RWPE1 (cell line): ENCODE measurements around the gene HDAC4.

ENCODE experiments used
- CTCF ChIA-PET: fragments of 350-600 bp; sonication (Branson Sonifier 250); formaldehyde crosslinking; extraction: SDS; loops from one replicate; lab custom pipeline; 2021; lab: Yijun Ruan, JAX
- POLR2A ChIA-PET: fragments of 400-600 bp; formaldehyde crosslinking; extraction: SDS; loops from one replicate; lab custom pipeline; 2020; ENCODE audit warnings: antibody characterized with exemption; ENCODE audit not compliant: low non-redundant PET; lab: Yijun Ruan, JAX
- DNase-seq: peaks from one replicate; pipeline ENCODE4 v3.0.0; 2012; ENCODE audit warnings: low spot score
- H3K27ac ChIP-seq: fragments of 450-650 bp; 2 replicates; pipeline ENCODE4 v1.5.1; 2017
- CTCF ChIP-seq: fragments of 450-650 bp; conservative IDR thresholded peaks from 2 replicates; pipeline ENCODE4 v1.5.1; 2017; ENCODE audit warnings: low read depth, mild to moderate bottlenecking

Gene HDAC4

DNA sequence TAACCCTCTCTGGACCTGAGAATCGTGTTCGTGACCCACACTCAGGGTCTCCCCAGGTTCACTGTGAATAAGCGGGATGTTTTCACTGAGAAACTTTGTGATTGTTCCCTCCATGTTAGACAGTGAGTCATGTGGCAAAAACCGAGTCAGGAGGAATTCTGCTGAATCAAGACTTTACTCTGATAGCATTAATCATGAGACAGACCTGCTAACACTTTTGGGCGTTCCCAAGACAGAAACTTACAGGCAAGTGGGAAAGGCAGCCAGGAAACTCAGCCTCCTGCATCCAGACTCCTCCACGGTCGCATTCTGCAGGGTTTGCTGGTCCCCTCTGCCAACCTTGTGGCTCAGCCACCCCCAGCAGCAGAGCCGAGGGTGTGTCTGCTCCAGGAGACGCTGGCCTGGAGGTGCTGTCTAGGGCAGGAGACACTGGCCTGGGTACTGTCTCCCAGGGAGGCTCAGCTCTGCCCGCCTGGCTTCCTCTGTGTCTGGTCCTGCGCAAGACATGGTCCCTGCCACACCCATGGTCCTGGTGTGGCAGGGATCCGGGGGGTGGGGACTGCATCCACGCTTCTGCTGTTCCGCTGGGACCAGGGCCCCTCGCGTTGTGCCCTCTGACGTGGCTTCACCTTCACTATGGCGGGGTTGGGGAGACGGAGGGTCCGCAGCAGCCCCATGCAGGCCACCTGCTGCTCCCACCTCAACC, 375.6 kb downstream of the HDAC4 start:
- POLR2A ChIA-PET: no interaction called here
- CTCF ChIA-PET: no interaction called here

DNA sequence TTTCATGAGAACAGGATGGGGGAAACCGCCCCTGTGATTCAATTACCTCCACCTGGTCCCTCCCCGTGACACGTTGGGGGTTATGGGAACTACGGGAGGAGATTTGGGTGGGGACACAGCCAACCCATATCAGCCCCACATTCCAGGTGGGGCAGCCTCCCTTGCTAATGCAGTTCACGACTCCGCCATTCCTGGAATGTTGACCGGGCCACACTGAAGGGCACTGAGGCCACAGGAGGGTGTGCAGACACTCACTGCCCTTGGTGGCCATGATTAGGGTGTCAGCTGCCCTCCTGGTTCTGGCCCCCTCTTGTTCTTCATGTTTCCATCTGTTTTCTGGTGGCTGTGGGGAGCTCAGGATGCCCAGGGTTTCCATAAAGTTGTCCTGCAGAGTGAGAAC, 376.6 kb downstream of the HDAC4 start:
- H3K27ac ChIP-seq: peak overlapping the region; percentile 71
- ChIA-PET POLR2A (no interaction called here), CTCF (no interaction called here)
- no peak for DNase-seq
- no peak for TF ChIP-seq CTCF

More for the DNA sequence above, 375.6 kb downstream of the HDAC4 start:
- TF ChIP-seq CTCF: no peak
- DNase-seq: peak; percentile 55
- H3K27ac ChIP-seq: peak overlapping the region; percentile 71

DNA sequence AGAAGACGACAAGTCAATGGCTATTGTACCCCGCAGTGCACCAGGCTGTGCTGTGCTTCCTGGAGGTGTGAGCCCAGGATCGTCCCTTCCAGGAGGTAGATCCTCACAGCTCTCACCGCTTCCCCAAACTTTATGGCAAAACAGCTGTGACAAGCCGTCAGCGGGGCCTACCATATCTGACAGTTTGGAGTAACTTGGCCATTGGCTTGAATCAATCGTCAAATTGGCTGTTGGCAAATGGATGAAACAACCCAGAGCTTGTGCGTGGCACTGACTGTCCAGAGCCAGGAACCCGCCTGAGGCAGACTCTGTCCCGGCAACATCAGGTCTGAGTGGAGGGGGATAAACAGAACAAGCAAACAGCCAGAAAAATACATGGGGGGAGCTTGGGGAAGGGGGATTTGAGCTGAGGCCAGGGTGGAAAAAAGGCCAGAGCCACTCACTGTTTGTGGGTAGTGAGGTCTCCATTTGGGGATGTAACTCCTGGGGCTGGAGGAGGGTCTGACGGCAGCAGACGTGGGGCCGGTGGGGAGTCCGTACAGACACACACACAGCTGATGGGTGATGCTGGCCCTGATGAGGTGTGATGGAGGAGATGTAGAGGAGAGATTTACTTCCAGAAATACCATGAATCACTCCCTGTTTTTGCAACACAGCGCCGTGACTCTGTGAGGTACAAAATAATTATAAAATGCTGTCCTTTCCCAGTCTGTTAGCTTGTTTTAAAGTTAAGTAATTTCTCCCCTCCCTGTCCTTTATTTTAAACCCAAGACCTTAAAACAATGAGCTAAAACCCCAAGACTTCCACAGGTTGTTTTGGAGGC, 378.2 kb downstream of the HDAC4 start:
- no peak for DNase-seq
- no peak overlapping the region for H3K27ac ChIP-seq
- no peak for TF ChIP-seq CTCF
- CTCF ChIA-PET: interaction anchor here (1.0 kb wide), 1 partner anchor 97 kb away, joined by 4 read pairs; no protein-coding TSS in a partner anchor
- POLR2A ChIA-PET: interaction anchor here (0.5 kb wide), 1 partner anchor 24 kb away, joined by 3 read pairs; no protein-coding TSS in a partner anchor

DNA sequence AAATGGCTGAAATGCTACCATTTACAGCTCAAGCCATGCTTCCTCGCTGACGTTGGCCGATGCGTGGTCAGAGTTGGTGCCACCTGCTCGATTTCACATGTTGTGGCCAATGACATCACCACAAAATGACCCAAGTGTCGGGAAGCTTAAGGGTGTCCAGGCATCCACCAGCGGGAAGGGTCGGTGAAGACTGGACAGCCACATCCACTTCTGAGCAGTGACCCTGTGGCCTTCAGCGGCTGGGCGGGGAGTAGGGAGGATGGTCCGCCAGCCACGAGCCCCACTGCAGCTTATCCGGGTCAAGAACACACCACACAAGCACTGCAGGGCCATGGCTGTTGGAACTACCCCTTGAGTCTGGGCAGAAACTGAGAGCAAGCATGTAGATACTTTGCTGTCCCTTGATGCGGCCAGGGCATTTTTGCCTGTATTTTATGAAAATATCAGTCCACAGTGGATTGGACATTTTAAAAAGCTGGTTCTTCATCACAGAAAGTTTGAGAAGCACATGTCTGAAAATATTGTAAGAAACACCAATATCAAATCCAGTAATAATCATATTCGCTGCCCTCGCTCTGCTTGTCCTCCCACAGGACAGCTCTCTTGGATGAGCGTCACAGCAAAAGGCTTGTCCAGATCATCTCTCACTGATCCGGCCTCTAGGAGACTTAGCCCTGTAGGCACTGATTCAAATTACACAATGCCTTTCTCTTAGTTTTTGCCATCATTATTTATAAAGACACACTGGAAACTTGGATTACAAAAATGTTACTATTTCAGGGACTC, 379.0 kb downstream of the HDAC4 start:
- no peak overlapping the region for H3K27ac ChIP-seq
- TF ChIP-seq CTCF: no peak
- ChIA-PET CTCF (no interaction called here), POLR2A (no interaction called here)
- no peak for DNase-seq

- ChIA-PET POLR2A (no interaction called here), CTCF (no interaction called here)
- no peak overlapping the region for H3K27ac ChIP-seq
- TF ChIP-seq CTCF: no peak
- DNase-seq: no peak
Observed at GRCh38 chr2:239021224-239021623, 379.6 kb downstream of the HDAC4 start.

GRCh38 chr2:239020541-239021041, 380.2 kb downstream of the HDAC4 start:
- no peak overlapping the region for H3K27ac ChIP-seq
- no peak for DNase-seq
- CTCF ChIA-PET: no interaction called here
- POLR2A ChIA-PET: no interaction called here
- no peak for TF ChIP-seq CTCF
